SK-N-MC (cell line): Measurements from ENCODE around the gene CPT1A.
"Not testable (repeated sequence)": the region's sequence is repeated elsewhere in the genome, so short reads cannot be mapped to it uniquely, and the experiment has no call there.

ENCODE experiments used
- DNase-seq: peaks from one replicate; pipeline ENCODE4 v3.0.0-alpha.2; 2011; ENCODE audit warnings: low read depth, low spot score
- H3K27ac ChIP-seq: fragments of 200-600 bp; sonication (generic); 2 replicates; pipeline ENCODE4 v1.5.1; 2016; ENCODE audit warnings: mixed run types
- H3K36me3 ChIP-seq: fragments of 200-600 bp; sonication (generic); 2 replicates; pipeline ENCODE4 v1.6.1; 2017; ENCODE audit warnings: antibody characterized with exemption, low read length, mixed read lengths; ENCODE audit not compliant: insufficient read depth
- H3K4me3 ChIP-seq: fragments of 200-600 bp; sonication (generic); 2 replicates; pipeline ENCODE4 v1.5.1; 2016
- H3K9ac ChIP-seq: fragments of 200-600 bp; sonication (generic); 2 replicates; pipeline ENCODE4 v1.8.0; 2017; ENCODE audit warnings: mixed run types, mixed read lengths; ENCODE audit not compliant: insufficient read length
- H3K9me3 ChIP-seq: fragments of 200-600 bp; sonication (generic); 2 replicates; pipeline ENCODE4 v1.6.1; 2017; ENCODE audit warnings: low read depth, mild to moderate bottlenecking, antibody characterized with exemption, low read length, moderate library complexity, mixed read lengths
- EZH2 ChIP-seq: fragments of 200-600 bp; sonication (generic); IDR thresholded peaks from one replicate; pipeline ENCODE4 v1.6.1; 2017; ENCODE audit warnings: antibody characterized with exemption
- FOXP2 ChIP-seq: optimal IDR thresholded peaks from 2 replicates; pipeline ENCODE3; 2011; ENCODE audit warnings: mild to moderate bottlenecking, moderate library complexity; ENCODE audit not compliant: insufficient read depth; ENCODE audit errors: extremely low read length, control extremely low read depth
- POLR2AphosphoS5 ChIP-seq: IDR thresholded peaks from 2 replicates; pipeline ENCODE4 v1.6.1; 2012; ENCODE audit warnings: mild to moderate bottlenecking, low read depth, low read length, borderline replicate concordance

CPT1A gene

GRCh38 chr11:68857037-68857586, 15.4 kb upstream of the CPT1A start:
- DNase-seq: no peak
- no peaks in the 10 kb centered on the region for H3K9me3 ChIP-seq
- no peaks in the 10 kb centered on the region for H3K36me3 ChIP-seq
- no peak overlapping the region for H3K9ac ChIP-seq
- no peak overlapping the region for H3K4me3 ChIP-seq
- peak overlapping the region; percentile 98 for H3K27ac ChIP-seq
- TF ChIP-seq FOXP2: no peak

- not testable (repeated sequence) for H3K9ac ChIP-seq, H3K36me3 ChIP-seq, DNase-seq, H3K4me3 ChIP-seq, H3K9me3 ChIP-seq
- H3K27ac ChIP-seq: peak overlapping the region; percentile 98
These were observed 14.8 kb upstream of the CPT1A start for GRCh38 chr11:68856425-68857030.

GRCh38 chr11:68855205-68855981, 13.7 kb upstream of the CPT1A start:
- Histone ChIP-seq H3K9me3 (no peaks in the 10 kb centered on the region), H3K9ac (peak overlapping the region; percentile 74), H3K27ac (peak overlapping the region; percentile 98), H3K36me3 (no peaks in the 10 kb centered on the region), H3K4me3 (peak overlapping the region; percentile 68)
- no peak for DNase-seq
- TF ChIP-seq POLR2AphosphoS5 (no peak), FOXP2 (no peak), EZH2 (no peak)

GRCh38 chr11:68854273-68854958, 12.7 kb upstream of the CPT1A start:
- H3K27ac ChIP-seq: no peak overlapping the region
- H3K9ac ChIP-seq: no peak overlapping the region
- H3K4me3 ChIP-seq: no peak overlapping the region
- DNase-seq: no peak
- TF ChIP-seq EZH2 (no peak), POLR2AphosphoS5 (no peak), FOXP2 (no peak)
- H3K9me3 ChIP-seq: no peaks in the 10 kb centered on the region
- H3K36me3 ChIP-seq: no peaks in the 10 kb centered on the region

- Histone ChIP-seq H3K9me3 (no peaks in the 10 kb centered on the region), H3K9ac (no peak overlapping the region), H3K36me3 (no peaks in the 10 kb centered on the region), H3K27ac (no peak overlapping the region), H3K4me3 (no peak overlapping the region)
- no peak for DNase-seq
- TF ChIP-seq FOXP2 (no peak), EZH2 (no peak), POLR2AphosphoS5 (no peak)
These were observed 10.9 kb upstream of the CPT1A start for GRCh38 chr11:68852628-68853027.

- H3K27ac ChIP-seq: peak overlapping the region; percentile 48; the same call in 1 of the 2 replicates
- TF ChIP-seq POLR2AphosphoS5 (no peak), FOXP2 (no peak), EZH2 (no peak)
- DNase-seq: no peak
- no peaks in the 10 kb centered on the region for H3K36me3 ChIP-seq
- no peaks in the 10 kb centered on the region for H3K9me3 ChIP-seq
- no peak overlapping the region for H3K9ac ChIP-seq
- no peak overlapping the region for H3K4me3 ChIP-seq
These were observed 6.7 kb upstream of the CPT1A start for GRCh38 chr11:68848429-68848828.

GRCh38 chr11:68847395-68847794, 5.7 kb upstream of the CPT1A start:
- H3K36me3 ChIP-seq: no peaks in the 10 kb centered on the region
- DNase-seq: no peak
- no peaks in the 10 kb centered on the region for H3K9me3 ChIP-seq
- no peak overlapping the region for H3K4me3 ChIP-seq
- H3K9ac ChIP-seq: no peak overlapping the region
- TF ChIP-seq POLR2AphosphoS5 (no peak), EZH2 (no peak), FOXP2 (no peak)
- no peak overlapping the region for H3K27ac ChIP-seq

- Histone ChIP-seq H3K27ac (0 out of 2 replicates have a peak overlapping the region, but pooled peaks have one; percentile 90), H3K9ac (no peak overlapping the region)
- TF ChIP-seq EZH2: no peak
- TF ChIP-seq POLR2AphosphoS5: no peak
- TF ChIP-seq FOXP2: no peak
These were observed 3.8 kb upstream of the CPT1A start for GRCh38 chr11:68845351-68846002.

More at GRCh38 chr11:68845351-68846002, 3.8 kb upstream of the CPT1A start:
- DNase-seq: no peak
- Histone ChIP-seq H3K4me3 (no peak overlapping the region), H3K9me3 (no peaks in the 10 kb centered on the region), H3K36me3 (no peaks in the 10 kb centered on the region)
